GM23338 (cell line): ENCODE data around the gene PNPLA3. TPM values are rescaled to one million over a fixed set of nuclear protein-coding genes. Genes with fewer than 3 reads are reported as not detected.

Source experiments
- ATAC-seq: fragments of 200-7000 bp; cut with Tn5 transposase; 3 replicates; pipeline ENCODE4 v1.9.1; 2020
- DNase-seq: peaks from one replicate; pipeline ENCODE4 v3.0.0-alpha.2; 2015; ENCODE audit warnings: low spot score
- H2AFZ ChIP-seq: fragments of 200-600 bp; sonication (generic); 2 replicates; pipeline ENCODE4 v1.8.0; 2016; ENCODE audit warnings: antibody characterized with exemption, mild to moderate bottlenecking, moderate library complexity
- H3F3A ChIP-seq: fragments of 200-600 bp; sonication (generic); replicated peaks from 2 replicates; pipeline ENCODE4 v1.8.0; 2017; ENCODE audit warnings: antibody characterized with exemption, mixed run types, low read depth
- H3K27ac ChIP-seq: fragments of 200-600 bp; sonication (generic); 2 replicates; pipeline ENCODE4 v1.6.1; 2016; ENCODE audit warnings: low read depth
- H3K27me3 ChIP-seq: fragments of 200-600 bp; sonication (generic); 2 replicates; pipeline ENCODE4 v1.8.0; 2016; ENCODE audit warnings: mild to moderate bottlenecking, mixed run types, moderate library complexity; ENCODE audit not compliant: insufficient read depth
- H3K36me3 ChIP-seq: fragments of 200-600 bp; sonication (generic); 2 replicates; pipeline ENCODE4 v1.8.0; 2016; ENCODE audit warnings: mild to moderate bottlenecking; ENCODE audit not compliant: insufficient read depth
- H3K4me1 ChIP-seq: fragments of 200-600 bp; sonication (generic); 2 replicates; pipeline ENCODE4 v1.8.0; 2016; ENCODE audit warnings: mild to moderate bottlenecking, moderate library complexity; ENCODE audit not compliant: insufficient read depth
- H3K4me2 ChIP-seq: fragments of 200-600 bp; sonication (generic); 2 replicates; pipeline ENCODE4 v1.7.1; 2017; ENCODE audit warnings: mixed run types
- H3K4me3 ChIP-seq: fragments of 200-600 bp; sonication (generic); 2 replicates; pipeline ENCODE4 v1.6.1; 2016; ENCODE audit warnings: mixed run types
- H3K79me2 ChIP-seq: fragments of 200-600 bp; sonication (generic); replicated peaks from 2 replicates; pipeline ENCODE4 v1.8.0; 2017; ENCODE audit warnings: mild to moderate bottlenecking; ENCODE audit not compliant: insufficient read depth
- H3K9me2 ChIP-seq: fragments of 200-600 bp; sonication (generic); 2 replicates; pipeline ENCODE4 v1.8.0; 2017; ENCODE audit not compliant: insufficient read depth
- H4K20me1 ChIP-seq: fragments of 200-600 bp; sonication (generic); replicated peaks from 2 replicates; pipeline ENCODE4 v1.8.0; 2017; ENCODE audit warnings: mild to moderate bottlenecking; ENCODE audit not compliant: insufficient read depth
- H3K27ac Mint-ChIP-seq: 2 replicates; pipeline ENCODE4 v1.8.0; 2020; ENCODE audit warnings: inconsistent platforms, mild to moderate bottlenecking, moderate library complexity, mixed read lengths
- H3K27me3 Mint-ChIP-seq: 3 replicates; pipeline ENCODE4 v1.8.0; 2022; ENCODE audit warnings: low read depth, mild to moderate bottlenecking, moderate library complexity, mixed read lengths, inconsistent platforms; ENCODE audit not compliant: insufficient read depth, poor library complexity
- H3K36me3 Mint-ChIP-seq: 3 replicates; pipeline ENCODE4 v1.8.0; 2021; ENCODE audit warnings: low read depth, mild to moderate bottlenecking, inconsistent platforms, moderate library complexity, mixed read lengths
- H3K4me1 Mint-ChIP-seq: 3 replicates; pipeline ENCODE4 v1.8.0; 2020; ENCODE audit warnings: mild to moderate bottlenecking, inconsistent platforms, mixed read lengths
- H3K4me3 Mint-ChIP-seq: 3 replicates; pipeline ENCODE4 v1.8.0; 2021; ENCODE audit warnings: moderate library complexity, mild to moderate bottlenecking, inconsistent platforms, mixed read lengths
- H3K9me3 Mint-ChIP-seq: 3 replicates; pipeline ENCODE4 v1.8.0; 2020; ENCODE audit warnings: moderate library complexity, mild to moderate bottlenecking, inconsistent platforms, mixed read lengths
- CREB1 ChIP-seq: fragments of 250-450 bp; sonication (Bioruptor Pico); IDR thresholded peaks from 2 replicates; pipeline ENCODE4 v1.5.0; 2020; ENCODE audit warnings: low read depth, mild to moderate bottlenecking, moderate library complexity
- CTCF ChIP-seq, 2 experiments: fragments of 200-600 bp in 1 of 2; sonication (generic) in 1 of 2; conservative IDR thresholded peaks; 2 replicates each; pipeline versions ENCODE4 v1.5.1 to v1.6.1; 2016 to 2017; ENCODE audit warnings: antibody characterized with exemption in 2 of 2, low read depth in 2 of 2, mild to moderate bottlenecking in 2 of 2, moderate library complexity in 1 of 2
- ETS1 ChIP-seq: IDR thresholded peaks from 2 replicates; pipeline ENCODE4 v1.6.1; 2016; ENCODE audit warnings: antibody characterized with exemption
- EZH2 ChIP-seq: fragments of 200-600 bp; sonication (generic); IDR thresholded peaks from one replicate; pipeline ENCODE4 v1.8.0; 2017; ENCODE audit warnings: antibody characterized with exemption, mild to moderate bottlenecking, low read depth; ENCODE audit not compliant: unreplicated experiment
- EZH2phosphoT487 ChIP-seq: fragments of 200-600 bp; sonication (generic); IDR thresholded peaks from one replicate; pipeline ENCODE4 v1.8.1; 2018; ENCODE audit warnings: antibody characterized with exemption; ENCODE audit not compliant: unreplicated experiment
- JUNB ChIP-seq: IDR thresholded peaks from one replicate; pipeline ENCODE4 v1.6.1; 2016; ENCODE audit warnings: antibody characterized with exemption; ENCODE audit not compliant: unreplicated experiment
- NANOG ChIP-seq: IDR thresholded peaks from 2 replicates; pipeline ENCODE4 v1.6.1; 2016; ENCODE audit warnings: antibody characterized with exemption, borderline replicate concordance
- POLR2AphosphoS5 ChIP-seq: IDR thresholded peaks from 2 replicates; pipeline ENCODE4 v1.6.1; 2016; ENCODE audit warnings: antibody characterized with exemption, low read depth
- REST ChIP-seq: IDR thresholded peaks from one replicate; pipeline ENCODE4 v1.6.1; 2018; ENCODE audit warnings: antibody characterized with exemption; ENCODE audit not compliant: unreplicated experiment
- STAT1 ChIP-seq: IDR thresholded peaks from one replicate; pipeline ENCODE4 v1.6.1; 2016; ENCODE audit warnings: antibody characterized with exemption; ENCODE audit not compliant: unreplicated experiment
- ZNF114 ChIP-seq: fragments of 250-450 bp; sonication (Bioruptor Pico); IDR thresholded peaks from 2 replicates; pipeline ENCODE4 v1.5.0; 2020; ENCODE audit warnings: mild to moderate bottlenecking, moderate library complexity
- ZNF331 ChIP-seq: fragments of 250-450 bp; sonication (Bioruptor Pico); IDR thresholded peaks from 2 replicates; pipeline ENCODE4 v1.5.0; 2020; ENCODE audit warnings: low read depth, mild to moderate bottlenecking, moderate library complexity
- ZNF462 ChIP-seq: fragments of 250-450 bp; sonication (Bioruptor Pico); IDR thresholded peaks from 2 replicates; pipeline ENCODE4 v1.5.0; 2020; ENCODE audit warnings: mild to moderate bottlenecking, moderate library complexity
- polyA plus RNA-seq: library from polyadenylated mRNA; unstranded; fragments of >200 nt; fragmentation: Nextera tagmentation; extraction: Ambion mirVana; gene quantifications from 2 replicates; pipeline ENCODE4 v1.2.1, GENCODE V29; 2016
- total RNA-seq: library from RNA; depleted of rRNA; stranded (reverse); fragments of >200 nt; shearing (Covaris generic); gene quantifications from 2 replicates; pipeline ENCODE4 v1.2.3, GENCODE V29; 2014

Gene PNPLA3
- total and polyA plus RNA-seq, 2 experiments from 2014 or later: 17.7 to 23.4 TPM

GRCh38 chr22:43928908-43929307 lies 5.3 kb downstream of the PNPLA3 start:
- H3K4me2 ChIP-seq: no peak overlapping the region
- H3K36me3 Mint-ChIP-seq: peaks cover 59% of the 10 kb centered on the region
- H3K27ac ChIP-seq: no peak overlapping the region
- no peak overlapping the region for H3K4me3 ChIP-seq
- ATAC-seq (no peak), DNase-seq (no peak)
- no peaks in the 10 kb centered on the region for H3F3A ChIP-seq
- no peak overlapping the region for H3K4me3 Mint-ChIP-seq
- no peaks in the 10 kb centered on the region for H3K27me3 ChIP-seq
- peaks cover 31% of the 10 kb centered on the region for H3K36me3 ChIP-seq
- no peak for TF ChIP-seq CTCF (conservative IDR thresholded peaks at IDR 0.05; ENCODE audit: low read depth in 2 of 2)
- no peak for TF ChIP-seq STAT1
- no peak for TF ChIP-seq NANOG
- TF ChIP-seq ZNF462 (CRISPR knock-in tag): no peak
- TF ChIP-seq EZH2phosphoT487: no peak
- no peak for TF ChIP-seq CREB1
- TF ChIP-seq ZNF331 (CRISPR knock-in tag): no peak
- TF ChIP-seq JUNB: no peak
- no peak for TF ChIP-seq REST
- TF ChIP-seq POLR2AphosphoS5: no peak
- TF ChIP-seq ETS1: no peak
- no peak for TF ChIP-seq EZH2
- TF ChIP-seq ZNF114 (CRISPR knock-in tag): no peak
- peaks cover 28% of the 10 kb centered on the region for H3K79me2 ChIP-seq
- peaks cover 12% of the 10 kb centered on the region for H3K4me1 Mint-ChIP-seq
- H2AFZ ChIP-seq: no peak overlapping the region
- peaks cover 14% of the 10 kb centered on the region for H3K4me1 ChIP-seq
- no peaks in the 10 kb centered on the region for H3K9me2 ChIP-seq
- no peaks in the 10 kb centered on the region for H3K9me3 Mint-ChIP-seq
- H3K27ac Mint-ChIP-seq: no peak overlapping the region
- H3K27me3 Mint-ChIP-seq: peaks cover 8% of the 10 kb centered on the region
- H4K20me1 ChIP-seq: peaks cover 11% of the 10 kb centered on the region
